Gastroesophageal sphincter (tissue), 3 donors: ENCODE results near the gene ACO1.

ENCODE experiments used
- POLR2A ChIP-seq, 2 donors: fragments of 450-650 bp; IDR thresholded peaks; one replicate each; pipeline ENCODE4 v1.6.1; 2017; ENCODE audit warnings: antibody characterized with exemption in 2 of 2, mild to moderate bottlenecking in 2 of 2, moderate library complexity in 1 of 2
- POLR2AphosphoS5 ChIP-seq: sonication (generic); formaldehyde crosslinking; IDR thresholded peaks from one replicate; pipeline ENCODE4 v1.6.1; 2017; ENCODE audit warnings: antibody characterized with exemption
- TF ChIP-seq, protein P1 (sequence below), 4 experiments: fragments of 200-600 bp in 2 of 4; fragments of 450-650 bp in 2 of 4; sonication (generic) in 1 of 4; IDR thresholded peaks; one replicate each; pipeline ENCODE4 v1.5.1; 2017 to 2019; ENCODE audit warnings: antibody characterized with exemption in 4 of 4, mild to moderate bottlenecking in 2 of 4, moderate library complexity in 2 of 4

DNA sequence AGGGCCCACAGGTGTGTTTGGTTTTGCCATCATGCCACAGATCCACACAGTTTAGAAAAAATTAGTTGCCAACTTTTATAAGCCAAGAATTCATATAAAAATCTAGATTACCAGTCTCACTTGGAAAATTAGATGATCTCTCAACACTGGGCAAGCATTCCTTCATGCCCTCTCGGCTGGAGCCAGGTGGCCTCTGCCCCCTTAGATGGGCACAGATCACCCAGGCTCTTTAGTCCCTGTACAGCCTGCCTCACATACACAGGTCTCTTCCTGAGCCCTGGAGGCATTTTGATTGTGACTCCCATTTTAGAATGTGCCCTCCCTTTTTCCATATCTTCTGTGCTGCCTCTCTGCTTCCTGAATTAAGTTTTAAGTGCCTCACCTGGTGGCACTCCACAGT lies 20.0 kb downstream of the ACO1 start:
- TF ChIP-seq, protein P1, sequence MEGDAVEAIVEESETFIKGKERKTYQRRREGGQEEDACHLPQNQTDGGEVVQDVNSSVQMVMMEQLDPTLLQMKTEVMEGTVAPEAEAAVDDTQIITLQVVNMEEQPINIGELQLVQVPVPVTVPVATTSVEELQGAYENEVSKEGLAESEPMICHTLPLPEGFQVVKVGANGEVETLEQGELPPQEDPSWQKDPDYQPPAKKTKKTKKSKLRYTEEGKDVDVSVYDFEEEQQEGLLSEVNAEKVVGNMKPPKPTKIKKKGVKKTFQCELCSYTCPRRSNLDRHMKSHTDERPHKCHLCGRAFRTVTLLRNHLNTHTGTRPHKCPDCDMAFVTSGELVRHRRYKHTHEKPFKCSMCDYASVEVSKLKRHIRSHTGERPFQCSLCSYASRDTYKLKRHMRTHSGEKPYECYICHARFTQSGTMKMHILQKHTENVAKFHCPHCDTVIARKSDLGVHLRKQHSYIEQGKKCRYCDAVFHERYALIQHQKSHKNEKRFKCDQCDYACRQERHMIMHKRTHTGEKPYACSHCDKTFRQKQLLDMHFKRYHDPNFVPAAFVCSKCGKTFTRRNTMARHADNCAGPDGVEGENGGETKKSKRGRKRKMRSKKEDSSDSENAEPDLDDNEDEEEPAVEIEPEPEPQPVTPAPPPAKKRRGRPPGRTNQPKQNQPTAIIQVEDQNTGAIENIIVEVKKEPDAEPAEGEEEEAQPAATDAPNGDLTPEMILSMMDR (IDR thresholded peaks at IDR 0.05), result no peak
- TF ChIP-seq POLR2AphosphoS5 (no peak), POLR2A (IDR thresholded peaks at IDR 0.05) (no peak)
